NCI-H1436 treated with DMSO at 0.1 percent for 48 hours (cell line): ENCODE measurements around the gene BMP3.
A peak's percentile ranks its signal among the peaks of the same experiment; 100 is the strongest.

Experiments
- DNase-seq: peaks from one replicate; lab custom pipeline; 2025; lab: John Stamatoyannopoulos, UW

The BMP3 gene

DNA sequence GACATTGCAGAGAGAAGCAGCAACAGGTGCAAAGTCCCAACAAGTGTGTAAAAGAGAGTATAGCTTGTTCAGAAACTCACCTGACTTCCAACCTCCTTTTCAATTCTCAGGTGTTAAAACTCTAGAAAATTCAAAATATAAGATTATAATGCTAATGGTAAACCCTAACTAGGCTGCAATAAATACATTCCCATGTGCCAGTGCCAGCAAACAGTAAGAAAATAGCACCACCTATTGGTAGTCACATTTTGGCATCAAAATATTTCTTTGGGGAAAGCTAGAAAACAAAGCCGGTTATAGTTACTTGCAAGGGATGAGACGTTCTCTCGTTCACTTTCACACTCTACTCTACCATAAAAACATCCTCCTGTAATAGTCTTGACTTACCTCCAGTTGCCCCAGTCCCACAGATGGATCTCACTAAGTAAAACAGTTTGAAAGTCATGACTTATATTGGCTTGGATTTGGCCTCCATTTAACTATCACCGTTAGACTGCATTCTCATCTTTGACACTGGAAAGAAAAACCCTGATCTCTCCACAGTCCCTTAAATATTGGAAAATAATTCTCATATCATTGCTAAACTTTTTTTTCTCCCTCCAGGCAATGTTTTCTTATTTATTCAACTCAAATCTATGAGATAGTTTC lies 9.6 kb downstream of the BMP3 start:
- DNase-seq = no peak

DNA sequence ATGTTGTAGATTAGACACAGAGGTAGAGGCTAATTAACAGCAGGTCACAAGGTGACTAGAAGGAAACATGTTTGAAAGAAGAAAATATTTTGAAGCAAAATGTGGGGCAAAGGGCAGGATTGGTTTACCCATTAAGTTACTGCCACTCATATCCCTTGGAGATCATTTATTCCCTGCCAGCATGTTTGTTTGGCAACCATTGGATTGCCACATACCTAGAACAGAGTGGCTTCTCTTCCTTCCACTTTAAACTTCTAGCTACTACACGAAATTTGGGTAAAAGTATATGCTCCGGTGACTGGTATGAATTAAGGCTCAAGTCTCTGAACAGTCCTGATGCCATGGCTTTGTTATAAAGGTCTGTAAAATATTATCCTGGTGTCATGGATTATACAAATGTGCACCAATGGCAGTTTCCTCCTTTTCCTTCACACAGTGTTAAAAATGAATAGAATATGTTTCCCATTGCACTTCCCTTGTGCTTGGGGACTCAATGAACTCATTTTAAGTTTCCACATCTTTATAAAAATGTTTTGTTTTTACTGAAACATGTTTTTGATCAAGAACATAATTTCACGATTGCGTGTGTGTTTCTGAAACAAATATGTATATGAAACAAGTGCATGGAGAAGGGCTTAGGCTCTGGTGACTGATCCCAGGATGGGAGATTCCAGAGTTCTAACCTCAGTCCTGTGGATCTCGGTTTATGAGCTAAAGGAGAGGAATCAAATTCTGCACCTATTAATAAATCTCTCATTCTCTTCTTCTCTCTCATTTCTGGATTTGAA lies 12.3 kb downstream of the BMP3 start:
- no peak for DNase-seq

DNA sequence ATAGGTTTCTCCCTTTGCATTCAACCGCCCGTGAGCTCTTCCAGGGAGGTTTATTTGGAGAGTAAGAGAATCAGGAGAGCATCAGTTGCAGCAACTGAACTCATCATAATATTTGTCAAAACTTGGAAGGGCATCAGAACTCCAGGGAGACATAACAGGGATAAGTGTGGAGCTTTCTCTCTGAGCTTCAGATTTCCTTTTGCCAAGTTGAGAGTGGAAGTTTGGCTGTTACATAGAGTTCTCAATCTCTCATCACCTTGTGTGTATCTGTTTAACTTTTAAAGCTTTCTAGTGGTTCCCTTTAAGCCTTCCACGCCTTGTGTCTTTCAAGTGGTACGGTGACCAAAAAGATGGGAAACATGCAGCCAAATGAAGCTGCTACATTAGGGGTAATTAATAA lies 18.8 kb downstream of the BMP3 start:
- no peak for DNase-seq

DNA sequence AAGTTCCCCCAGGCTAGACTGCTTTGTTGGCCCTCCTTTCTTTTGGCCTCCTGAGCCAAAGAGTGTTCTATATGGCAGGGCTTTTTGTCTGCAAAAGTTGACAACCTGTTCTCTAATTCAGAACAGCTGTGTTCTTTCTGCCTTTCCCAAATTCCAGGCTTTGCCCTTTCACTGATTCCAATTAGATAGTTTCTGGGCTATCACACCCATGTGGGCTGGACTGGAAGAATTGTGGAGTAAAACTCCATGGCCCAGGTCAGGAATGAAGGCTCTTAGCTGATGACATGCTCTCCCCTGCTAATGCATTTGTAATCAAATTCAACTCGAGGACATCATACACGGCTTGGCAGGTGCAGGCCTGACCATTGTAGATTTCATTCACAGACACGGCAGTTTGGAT lies 19.4 kb downstream of the BMP3 start:
- DNase-seq = no peak

DNA sequence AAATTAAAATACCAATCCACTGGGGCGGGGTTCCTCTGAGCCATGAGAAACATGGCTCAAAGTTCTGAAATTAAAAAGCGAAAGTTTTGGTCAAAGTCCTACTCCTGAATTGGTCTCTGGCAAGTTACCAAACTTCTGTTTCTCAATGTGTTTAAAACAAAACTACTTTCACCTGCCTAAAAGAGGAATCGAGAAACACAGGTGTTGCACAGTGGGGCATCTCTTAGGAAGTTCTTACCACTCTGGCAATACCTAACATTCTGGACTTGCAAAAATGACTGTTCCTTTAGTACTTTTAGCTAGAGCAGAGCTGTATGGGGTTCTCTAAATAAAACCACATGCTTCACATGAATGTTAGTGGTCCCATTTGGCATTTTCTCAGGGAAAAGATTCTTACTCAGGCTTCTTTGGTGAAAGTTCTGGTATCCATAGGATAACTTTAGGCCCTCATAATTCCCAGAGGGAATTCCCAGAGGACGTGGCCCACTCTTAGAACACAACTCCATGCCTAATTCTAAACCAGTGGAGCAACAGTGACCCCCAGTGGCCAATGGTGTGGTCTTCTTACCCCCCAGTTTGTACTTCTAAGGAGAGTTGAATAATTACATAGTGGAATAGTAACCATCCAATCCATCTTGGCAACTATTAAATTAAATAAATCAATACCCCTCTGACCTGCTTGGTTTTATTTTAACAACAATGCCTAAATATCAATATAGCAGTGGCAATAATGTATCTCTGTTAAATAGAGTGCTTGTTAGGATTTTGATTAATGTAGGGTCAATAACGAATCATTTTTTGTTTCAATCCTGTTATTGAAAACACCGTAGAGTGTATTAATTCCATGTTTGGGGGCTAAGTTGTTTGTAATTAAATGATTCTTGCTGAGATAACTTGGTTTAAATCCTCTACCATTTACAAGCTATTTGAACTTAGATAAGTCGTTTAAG lies 21.9 kb downstream of the BMP3 start:
- DNase-seq = no peak

DNA sequence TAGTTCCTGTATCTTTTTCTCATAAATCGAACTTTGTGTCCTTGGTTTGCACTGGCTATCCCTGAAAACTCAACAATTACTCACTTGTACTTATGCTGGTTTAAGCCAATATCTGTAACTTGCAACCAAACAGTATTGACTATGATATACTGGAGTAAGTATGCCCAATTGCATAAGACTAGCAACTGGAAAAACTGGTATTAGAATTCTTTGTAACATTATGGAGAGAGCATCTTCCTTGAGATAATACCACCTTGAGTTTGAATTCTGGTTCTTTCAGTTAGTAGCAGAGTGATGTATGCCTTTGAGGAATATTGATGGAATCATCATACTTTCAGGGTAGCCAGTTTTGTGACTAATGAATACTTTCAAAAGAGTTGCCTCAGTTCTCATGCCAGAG lies 28.1 kb downstream of the BMP3 start:
- no peak for DNase-seq

DNA sequence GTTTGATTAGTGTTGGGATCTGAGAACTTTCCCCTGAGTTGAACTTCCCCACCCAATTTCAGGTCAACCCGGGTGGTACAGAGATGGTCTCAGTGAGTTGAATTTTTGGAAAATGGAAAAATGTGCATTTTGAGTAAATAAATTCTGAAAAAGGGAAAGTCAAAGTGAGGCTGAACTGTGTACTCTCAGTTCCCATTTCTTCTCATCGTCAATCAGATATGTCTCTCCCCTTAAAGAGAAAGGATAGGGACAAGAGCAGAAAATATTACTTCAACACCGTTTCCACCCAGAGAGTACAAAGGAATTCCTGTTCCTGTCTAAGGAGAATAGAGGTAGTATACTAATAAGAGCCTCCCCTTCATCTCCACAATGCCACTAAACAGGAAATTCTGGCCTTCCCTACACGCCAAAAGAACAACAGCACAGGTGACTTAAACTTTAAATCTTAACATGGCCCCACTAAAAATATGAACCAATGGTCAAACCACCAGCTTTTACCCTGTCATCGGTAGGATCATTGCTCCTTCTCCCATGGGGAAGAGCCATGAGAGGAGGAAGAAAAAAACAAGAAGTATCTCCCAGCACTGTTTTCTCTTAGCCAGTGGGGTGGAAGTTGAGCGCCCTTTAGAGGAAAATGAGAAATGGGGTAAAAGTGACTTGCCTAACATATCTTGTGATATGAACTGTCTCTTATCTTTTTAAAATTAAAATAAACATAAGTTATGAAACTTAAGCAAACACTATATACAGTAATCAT lies 30.3 kb downstream of the BMP3 start:
- DNase-seq = no peak

DNA sequence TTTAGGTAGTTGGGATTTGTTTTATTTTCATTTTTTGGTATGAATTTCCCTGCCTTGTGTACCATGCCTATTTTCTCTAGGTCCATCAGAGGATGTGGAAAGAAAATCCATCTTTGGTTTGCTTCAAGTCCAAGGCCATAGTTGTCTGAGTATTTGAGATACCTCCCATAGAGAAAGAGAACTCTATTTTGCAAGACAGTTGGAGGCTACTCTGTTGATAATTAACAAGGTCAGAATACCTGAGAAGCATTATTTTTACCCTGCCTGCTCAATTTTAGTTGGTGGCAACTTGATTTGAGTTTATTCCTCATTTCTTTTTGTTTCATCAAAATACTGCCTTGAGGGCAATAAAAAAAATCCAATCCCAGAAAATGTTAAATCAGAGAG lies 30.8 kb downstream of the BMP3 start:
- DNase-seq = no peak

DNA sequence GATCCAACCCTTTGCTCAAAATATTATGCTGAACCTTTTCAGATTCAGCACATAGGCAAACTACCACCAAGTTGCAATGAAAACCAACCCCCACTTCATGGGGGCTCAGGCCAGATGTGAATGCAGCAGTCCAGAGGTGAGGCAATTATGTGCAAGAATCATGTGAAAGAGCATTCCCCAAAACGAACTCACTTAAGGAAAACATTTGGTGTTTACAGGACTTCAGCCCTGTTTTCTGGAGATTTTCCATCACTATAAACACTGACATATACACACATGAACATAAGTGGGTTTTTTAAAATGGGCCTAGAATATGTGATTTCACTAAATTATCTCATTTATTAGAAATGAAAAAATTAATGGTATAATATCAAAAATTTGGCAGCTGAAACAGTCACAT lies 31.5 kb downstream of the BMP3 start:
- no peak for DNase-seq

DNA sequence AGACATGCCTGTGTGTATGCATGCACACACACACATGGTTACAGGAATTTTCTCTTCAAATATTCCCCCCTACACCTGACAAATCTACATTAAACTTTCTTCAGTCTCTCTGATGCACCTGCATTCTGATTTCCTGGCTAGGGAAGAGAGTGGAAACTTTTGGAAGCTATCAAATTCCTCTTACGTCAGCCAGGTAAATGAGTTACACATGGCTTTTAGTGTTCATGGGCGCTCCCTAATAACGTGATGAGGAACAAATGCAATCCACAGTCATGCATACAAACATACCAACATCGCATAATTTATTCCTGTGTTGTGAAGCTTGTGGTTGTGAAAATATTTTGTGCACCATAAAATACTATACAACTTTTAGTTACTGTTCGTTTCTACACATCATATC lies 34.9 kb downstream of the BMP3 start:
- DNase-seq = no peak

DNA sequence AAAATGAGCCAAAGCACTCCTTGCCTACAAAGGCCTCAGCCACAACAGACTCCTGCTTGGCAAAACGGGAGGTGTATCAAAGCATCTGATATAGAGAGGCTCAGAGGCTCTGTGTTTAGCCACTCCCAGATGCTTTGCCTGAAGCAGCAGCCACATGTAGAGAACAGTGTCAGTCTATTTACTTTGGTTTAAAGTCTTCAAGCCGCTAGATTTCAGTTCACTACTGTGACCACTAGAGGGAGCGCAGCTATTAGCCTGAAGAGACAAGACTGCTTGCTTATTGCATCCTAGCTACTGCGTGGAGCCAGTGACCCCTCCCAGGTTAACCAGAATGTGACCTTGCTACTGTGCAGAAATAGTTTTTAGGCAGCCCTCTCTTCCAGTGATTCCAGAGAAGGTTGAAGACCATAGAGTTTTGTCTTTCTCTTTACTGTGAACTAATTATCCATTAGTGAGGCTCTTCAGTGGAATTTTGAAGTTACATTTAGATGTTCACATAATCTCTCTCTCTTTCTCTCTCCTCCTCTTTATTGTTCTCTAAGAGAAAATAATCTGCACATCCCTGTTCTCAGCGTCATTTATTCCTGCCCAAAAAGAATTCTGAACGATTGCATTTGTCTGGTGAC lies 39.3 kb downstream of the BMP3 start:
- peak; percentile 48 for DNase-seq

DNA sequence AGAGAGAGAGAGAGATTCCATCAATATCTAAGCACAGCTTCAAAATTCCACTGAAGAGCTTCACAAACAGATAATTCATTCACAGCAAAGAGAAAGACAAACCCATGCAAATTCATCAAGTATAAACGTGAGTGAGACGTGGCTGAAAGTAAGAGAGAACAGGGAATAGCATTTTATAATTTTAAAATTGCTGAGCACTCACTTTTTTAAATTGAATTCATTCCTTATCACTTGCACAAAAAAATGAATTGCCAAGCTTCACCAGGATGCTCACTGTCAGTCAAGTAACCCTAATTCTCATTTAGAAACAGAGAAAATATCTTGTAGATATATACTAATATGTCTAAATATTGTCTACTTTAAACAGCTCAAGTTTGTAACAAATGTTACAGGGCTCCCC lies 40.5 kb downstream of the BMP3 start:
- DNase-seq = no peak

DNA sequence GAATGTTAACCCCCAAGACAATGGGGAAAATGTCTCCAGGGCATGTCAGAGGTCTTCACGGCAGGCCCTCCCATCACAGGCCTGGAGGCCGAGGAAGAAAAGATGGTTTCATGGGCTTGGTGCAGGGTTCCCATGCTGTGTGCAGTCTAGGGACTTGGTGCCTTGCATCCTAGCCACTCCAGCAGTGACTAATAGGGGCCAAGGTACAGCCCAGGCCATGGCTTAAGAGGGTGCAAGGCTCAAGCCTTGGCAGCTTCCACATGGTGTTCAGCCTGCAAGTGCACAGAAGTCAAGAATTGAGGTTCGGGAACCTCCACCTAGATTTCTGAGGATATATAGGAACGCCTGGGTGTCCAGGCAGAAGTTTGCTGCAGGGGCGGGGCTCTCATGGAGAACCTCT lies 50.6 kb downstream of the BMP3 start:
- DNase-seq = no peak

DNA sequence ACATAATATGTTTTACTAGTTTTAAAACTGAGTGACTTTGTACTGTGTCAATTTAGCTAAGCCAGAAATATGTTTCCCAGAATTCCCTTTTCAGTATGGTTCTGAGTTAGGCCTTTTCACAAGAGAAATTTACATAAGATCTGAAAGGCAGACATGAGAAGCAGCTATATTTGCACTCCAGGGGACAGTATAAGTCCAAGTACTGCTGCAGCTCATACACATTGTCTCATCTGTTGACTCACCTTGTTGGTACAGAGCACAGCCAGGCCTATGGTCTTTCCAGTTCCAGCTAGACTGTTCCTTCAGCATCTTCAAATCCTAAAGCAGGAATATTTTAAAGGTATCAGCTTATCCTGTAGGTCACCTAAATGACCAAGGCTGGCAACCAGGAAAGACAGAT lies 53.5 kb downstream of the BMP3 start:
- no peak for DNase-seq

DNA sequence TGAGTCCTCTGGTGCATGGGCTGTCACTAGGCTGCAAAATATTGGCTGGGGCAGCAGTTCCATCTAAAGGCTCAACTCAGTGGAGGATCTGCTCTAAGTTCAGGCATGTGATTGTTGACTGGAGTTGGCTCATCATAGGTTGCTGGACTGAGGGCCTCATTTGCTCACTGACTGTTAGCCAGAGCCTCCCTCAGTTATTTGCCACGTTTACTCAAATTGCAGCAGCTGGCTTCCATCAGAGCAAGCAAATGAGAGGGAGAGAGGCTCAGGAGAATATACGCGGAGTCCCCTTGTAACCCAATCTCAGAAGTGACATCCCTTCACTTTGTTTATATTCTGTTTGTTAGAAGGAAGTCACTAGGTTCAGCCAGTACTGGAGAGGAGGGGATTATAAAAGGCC lies 54.1 kb downstream of the BMP3 start:
- no peak for DNase-seq

DNA sequence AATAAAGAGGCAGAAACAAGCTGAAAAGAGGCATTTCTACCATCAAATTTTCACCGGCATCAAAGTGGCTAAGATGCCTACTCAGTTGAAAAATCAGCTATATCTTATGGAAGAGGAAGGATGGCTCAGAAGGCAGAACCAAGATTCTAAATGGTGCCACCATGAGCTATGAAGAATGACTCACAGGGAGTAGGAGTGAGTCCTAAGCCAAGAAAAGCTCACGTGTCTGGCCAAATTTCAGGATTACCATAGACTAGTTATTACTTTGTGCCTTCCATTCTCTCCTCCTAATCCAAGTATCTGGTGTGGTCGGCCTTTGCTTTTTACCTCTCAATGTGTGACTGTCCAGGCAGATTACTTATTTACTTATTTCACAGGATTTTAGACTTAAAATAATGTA lies 54.8 kb downstream of the BMP3 start:
- DNase-seq = no peak

DNA sequence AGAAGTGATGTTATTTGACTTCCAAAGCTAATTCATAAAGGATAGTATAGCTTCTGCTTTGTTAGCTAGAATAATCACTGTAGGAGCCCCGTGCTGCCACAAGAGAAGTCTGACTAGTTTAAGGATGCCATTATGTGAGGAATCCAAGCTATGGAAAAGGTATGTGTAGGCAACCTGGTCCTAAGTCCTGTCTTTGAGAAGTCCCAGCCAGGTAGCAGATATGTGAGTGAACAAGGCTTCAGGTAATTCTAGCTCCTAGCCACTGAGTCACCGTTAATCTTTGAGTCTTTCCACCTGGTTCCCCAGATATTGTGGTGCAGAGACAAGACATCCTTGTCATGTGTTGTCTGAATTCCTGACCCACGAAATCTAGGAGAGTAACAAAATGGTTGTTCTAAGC lies 55.5 kb downstream of the BMP3 start:
- DNase-seq = no peak

DNA sequence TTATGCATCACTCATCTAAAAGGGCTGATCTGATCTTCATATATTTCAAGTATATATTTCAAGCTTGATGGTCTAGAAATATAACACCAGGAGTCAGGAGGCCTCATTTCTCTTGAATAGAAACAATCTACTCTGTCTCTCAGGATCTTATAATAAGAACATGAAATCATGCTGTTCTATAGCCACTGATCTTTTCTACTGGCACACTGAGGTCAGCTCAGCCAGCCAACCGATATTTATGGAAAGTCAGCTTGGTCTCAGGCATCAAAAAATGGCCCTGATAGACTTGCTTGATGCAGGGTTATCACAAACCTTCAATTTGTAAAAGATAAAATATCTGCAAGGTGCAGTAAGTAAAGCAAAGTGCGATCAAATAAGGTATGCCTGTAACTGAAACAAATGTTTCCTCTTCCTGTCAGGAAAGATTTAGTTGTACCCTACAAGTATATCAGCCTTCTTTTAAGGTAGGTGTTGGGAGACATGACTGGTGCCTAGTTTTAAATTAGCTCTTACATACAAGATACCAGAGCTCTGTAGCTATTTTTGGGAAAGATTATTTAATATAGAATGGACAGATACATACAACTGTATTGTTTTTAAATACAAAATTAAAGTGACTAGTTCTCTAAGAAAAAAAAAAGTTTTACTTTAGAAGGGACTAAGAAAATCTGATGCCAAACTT lies 63.4 kb downstream of the BMP3 start:
- DNase-seq = no peak

DNA sequence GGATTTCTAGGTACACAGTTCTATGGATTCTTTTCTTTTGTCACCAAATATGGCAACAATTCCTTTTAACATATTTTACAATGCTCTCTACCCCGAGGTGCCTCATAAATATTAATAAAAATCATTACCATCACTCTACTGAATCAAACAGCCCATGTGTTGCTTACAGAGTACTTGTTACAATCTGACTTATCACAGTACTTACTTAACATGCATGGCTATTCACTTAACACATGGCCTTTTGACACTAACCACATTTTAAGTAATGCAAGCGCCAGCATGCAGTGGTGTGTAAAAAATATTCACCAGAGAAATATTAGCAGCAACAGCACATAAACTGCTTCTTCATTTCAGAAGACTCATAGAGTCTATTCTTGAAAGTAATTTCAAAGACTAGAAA lies 64.9 kb downstream of the BMP3 start:
- DNase-seq = no peak

DNA sequence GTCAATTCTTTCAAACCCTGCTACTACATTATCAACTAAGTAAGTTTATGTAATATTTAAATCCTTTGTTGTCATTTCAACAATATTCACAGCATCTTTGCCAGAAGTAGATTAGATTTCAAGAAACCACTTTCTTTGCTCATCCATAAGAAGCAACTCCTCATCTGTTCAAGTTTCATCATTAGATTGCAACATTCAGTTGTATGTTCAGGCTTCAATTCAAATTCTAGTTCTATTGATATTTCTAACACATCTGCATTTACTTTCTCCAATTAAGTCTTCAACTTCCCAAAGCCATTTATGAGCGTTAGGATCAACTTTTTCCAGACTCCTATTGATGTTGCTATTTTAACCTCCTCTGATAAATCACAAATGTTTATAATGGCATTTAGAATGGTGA lies 66.1 kb downstream of the BMP3 start:
- no peak for DNase-seq

DNA sequence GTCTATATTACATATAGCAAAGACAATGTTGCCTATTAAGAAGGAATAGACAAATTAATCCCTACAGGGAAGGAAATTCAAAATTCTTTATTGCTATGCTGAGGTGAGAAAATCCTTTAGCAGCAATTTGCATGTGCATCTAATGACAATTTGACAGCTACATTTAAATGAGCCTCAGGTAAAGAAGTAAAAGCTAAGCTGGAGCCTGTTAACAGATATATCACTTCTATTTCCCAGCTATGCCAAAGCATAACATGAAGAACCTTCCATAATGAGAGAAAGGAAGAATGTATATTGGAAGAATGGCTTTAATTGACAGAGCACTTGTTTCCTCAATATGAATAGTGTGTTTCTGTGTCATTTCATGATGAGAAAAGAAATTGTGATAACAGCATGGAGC lies 71.6 kb downstream of the BMP3 start:
- DNase-seq = no peak
